ENCODE results near the gene SNX30. TPM values are rescaled to one million over a fixed set of nuclear protein-coding genes. Genes with fewer than 3 reads are reported as not detected.
A peak's percentile ranks its signal among the peaks of the same experiment; 100 is the strongest.

The SNX30 gene
- total and polyA plus RNA-seq, 3 experiments from 2014 or later, result 3.3 to 3.9 (median 3.7) TPM

DNA sequence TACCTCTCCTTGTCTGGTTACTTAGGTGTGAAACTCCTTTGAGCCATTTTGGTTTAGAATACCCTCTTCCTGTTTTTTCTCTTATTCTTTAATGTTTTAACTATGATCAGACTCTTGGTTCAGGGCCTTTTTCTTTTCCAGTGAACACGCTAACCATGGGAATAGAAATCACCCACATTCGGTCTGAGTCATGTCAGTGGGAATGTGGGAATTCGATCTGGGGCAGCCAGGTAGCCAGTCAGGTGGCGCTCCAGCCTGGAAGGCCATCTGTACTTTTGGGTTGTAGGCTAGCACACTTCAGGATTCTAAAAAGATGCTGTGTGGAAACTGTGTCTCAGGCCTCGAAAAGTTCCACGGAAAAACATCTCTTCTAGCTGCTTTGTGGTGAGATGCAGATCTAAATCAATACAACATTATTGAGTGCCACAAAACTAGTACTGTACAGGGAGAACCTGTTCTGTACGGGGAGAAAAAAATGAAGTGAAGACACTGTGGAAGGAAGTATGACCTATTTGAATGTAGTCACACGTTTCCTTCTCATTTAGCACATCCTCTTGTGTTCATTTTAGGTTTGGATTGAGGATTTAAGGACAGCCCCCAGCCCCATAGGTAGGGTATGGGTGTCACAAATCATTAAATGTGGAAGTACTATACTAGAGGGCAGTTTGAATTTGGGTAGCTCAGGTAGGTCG lies 36.4 kb downstream of the SNX30 start:
- Histone ChIP-seq H3K9me3 (ENCODE audit: low read length) (no peaks in the 10 kb centered on the region), H3K4me3 (ENCODE audit: low read length) (no peak overlapping the region), H3K27me3 (ENCODE audit: insufficient read depth, low read length, poor library complexity, severe bottlenecking) (no peaks in the 10 kb centered on the region), H3K4me1 (ENCODE audit: insufficient read depth, low read length) (peaks cover 3% of the 10 kb centered on the region), H3K27ac (ENCODE audit: low read depth, low read length) (no peak overlapping the region), H3K36me3 (ENCODE audit: insufficient read depth, low read length) (no peaks in the 10 kb centered on the region)
- Mint-ChIP-seq H3K27me3 (peaks cover 0 to 3% of the 10 kb centered on the region in 2 donors), H3K4me3 (peak overlapping the region in 2 of 7 donors; percentile 51 to 61), H3K36me3 (peaks cover 0 to 1% (median 0%) of the 10 kb centered on the region in 3 donors), H3K9me3 (no peaks in the 10 kb centered on the region), H3K4me1 (peaks cover 42 to 68% (median 58%) of the 10 kb centered on the region in 3 donors), H3K27ac (peak overlapping the region in 5 of 8 donors; percentile 53 to 80 (median 75))
- ChIA-PET POLR2A (no interaction called here), CTCF (interaction anchor here (1.1 to 1.4 kb wide), 2 partner anchors 38 to 343 kb away, joined by 3 read pairs; no protein-coding TSS in a partner anchor)
- no peak for DNase-seq

GRCh38 chr9:112787978-112788377 lies 37.4 kb downstream of the SNX30 start:
- Histone ChIP-seq H3K27me3 (ENCODE audit: insufficient read depth, low read length, poor library complexity, severe bottlenecking) (no peaks in the 10 kb centered on the region), H3K36me3 (ENCODE audit: insufficient read depth, low read length) (no peaks in the 10 kb centered on the region), H3K27ac (ENCODE audit: low read depth, low read length) (no peak overlapping the region), H3K9me3 (ENCODE audit: low read length) (no peaks in the 10 kb centered on the region), H3K4me3 (ENCODE audit: low read length) (no peak overlapping the region), H3K4me1 (ENCODE audit: insufficient read depth, low read length) (peaks cover 3% of the 10 kb centered on the region)
- Mint-ChIP-seq H3K9me3 (no peaks in the 10 kb centered on the region), H3K36me3 (no peaks in the 10 kb centered on the region), H3K27me3 (peaks cover 0 to 3% of the 10 kb centered on the region in 2 donors), H3K4me3 (no peak overlapping the region), H3K27ac (peak overlapping the region in 1 of 8 donors; percentile 76), H3K4me1 (peaks cover 38 to 62% (median 53%) of the 10 kb centered on the region in 3 donors)
- ChIA-PET CTCF (interaction anchor here (1.1 to 1.4 kb wide), 2 partner anchors 37 to 344 kb away, joined by 3 read pairs; no protein-coding TSS in a partner anchor), POLR2A (no interaction called here)
- no peak for DNase-seq

DNA sequence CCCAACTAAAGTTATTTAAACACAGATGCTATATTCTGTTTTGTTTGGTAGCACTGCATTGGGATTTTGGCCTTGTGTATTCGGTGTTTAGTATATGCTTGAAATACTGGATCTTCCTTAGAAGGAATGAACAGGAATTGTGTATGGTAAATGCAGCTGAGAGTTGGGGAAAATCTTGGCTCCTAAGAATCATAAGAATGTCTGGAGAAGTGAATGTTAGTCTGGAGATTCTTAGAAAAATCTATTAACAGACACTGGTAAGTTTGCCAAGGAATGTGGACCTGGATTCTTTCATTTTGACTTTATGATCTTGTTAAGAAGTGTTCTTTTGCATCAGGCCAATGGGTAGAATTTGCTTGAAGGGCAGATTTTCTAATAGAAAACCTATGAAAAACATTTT lies 38.9 kb downstream of the SNX30 start:
- Mint-ChIP-seq H3K27me3 (peaks cover 0 to 2% of the 10 kb centered on the region in 2 donors), H3K9me3 (no peaks in the 10 kb centered on the region), H3K4me1 (peaks cover 32 to 50% (median 46%) of the 10 kb centered on the region in 3 donors), H3K4me3 (no peak overlapping the region), H3K27ac (peak overlapping the region in 4 of 8 donors; percentile 0 to 64 (median 32)), H3K36me3 (no peaks in the 10 kb centered on the region)
- Histone ChIP-seq H3K27ac (ENCODE audit: low read depth, low read length) (no peak overlapping the region), H3K27me3 (ENCODE audit: insufficient read depth, low read length, poor library complexity, severe bottlenecking) (no peaks in the 10 kb centered on the region), H3K4me1 (ENCODE audit: insufficient read depth, low read length) (peaks cover 3% of the 10 kb centered on the region), H3K9me3 (ENCODE audit: low read length) (no peaks in the 10 kb centered on the region), H3K36me3 (ENCODE audit: insufficient read depth, low read length) (no peaks in the 10 kb centered on the region), H3K4me3 (ENCODE audit: low read length) (no peak overlapping the region)
- ChIA-PET CTCF (no interaction called here), POLR2A (no interaction called here)
- no peak for DNase-seq

DNA sequence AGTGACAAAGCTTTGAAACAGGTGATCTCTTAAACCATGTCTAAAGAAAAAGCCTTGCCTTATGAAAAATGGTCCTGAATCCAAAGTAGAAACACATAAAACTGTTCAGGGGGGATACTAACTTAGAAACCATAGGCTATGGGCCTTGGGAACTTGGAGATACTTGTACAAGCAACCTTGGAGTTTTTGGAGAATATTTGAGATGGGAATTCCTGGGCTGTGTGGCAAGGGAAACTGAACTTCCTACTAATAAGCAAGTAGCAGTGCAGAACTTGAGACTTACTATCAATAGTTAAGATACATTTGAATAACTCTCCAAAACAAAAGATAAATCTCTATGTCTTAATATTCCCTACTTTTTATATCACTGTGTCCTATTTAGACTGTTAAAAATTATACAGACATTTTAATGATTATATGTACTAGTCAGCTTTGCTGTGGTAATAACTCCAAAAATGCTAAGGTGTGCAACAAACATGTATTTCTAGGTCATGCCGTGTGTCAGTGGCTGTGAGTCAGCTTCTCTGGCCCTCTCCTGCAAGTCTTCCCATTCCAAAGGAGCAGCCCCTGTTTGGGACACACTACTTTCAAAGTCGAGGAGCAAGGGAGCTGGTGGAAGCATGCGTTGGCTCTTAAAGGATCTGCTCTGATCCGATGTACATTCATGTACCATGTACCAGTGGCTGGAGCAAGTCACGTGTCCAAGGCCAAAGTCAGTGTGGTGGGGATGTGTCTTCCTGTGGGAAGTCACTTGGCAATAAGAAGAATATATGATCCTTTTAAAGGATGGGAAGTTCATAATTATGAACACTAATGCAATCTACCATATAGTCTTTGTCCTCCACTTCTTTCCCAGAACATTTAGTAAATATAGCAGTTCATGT lies 39.6 kb downstream of the SNX30 start:
- H3K4me1 Mint-ChIP-seq, result peaks cover 32 to 45% (median 42%) of the 10 kb centered on the region in 3 donors
- POLR2A ChIA-PET, result no interaction called here

GRCh38 chr9:112792670-112793069 lies 42.1 kb downstream of the SNX30 start:
- Mint-ChIP-seq H3K4me1 (peaks cover 21 to 40% (median 39%) of the 10 kb centered on the region in 3 donors), H3K27ac (peak overlapping the region in 3 of 8 donors; percentile 69 to 71 (median 71)), H3K27me3 (peaks cover 0 to 2% of the 10 kb centered on the region in 2 donors), H3K36me3 (no peaks in the 10 kb centered on the region), H3K9me3 (no peaks in the 10 kb centered on the region), H3K4me3 (no peak overlapping the region)
- Histone ChIP-seq H3K4me1 (ENCODE audit: insufficient read depth, low read length) (no peaks in the 10 kb centered on the region), H3K36me3 (ENCODE audit: insufficient read depth, low read length) (no peaks in the 10 kb centered on the region), H3K27ac (ENCODE audit: low read depth, low read length) (no peak overlapping the region), H3K27me3 (ENCODE audit: insufficient read depth, low read length, poor library complexity, severe bottlenecking) (no peaks in the 10 kb centered on the region), H3K4me3 (ENCODE audit: low read length) (no peak overlapping the region), H3K9me3 (ENCODE audit: low read length) (no peaks in the 10 kb centered on the region)
- ChIA-PET CTCF (interaction anchor here (0.6 to 2.3 kb wide), 22 partner anchors 9 to 1197 kb away, joined by 3 to 22 read pairs (median 4); partner anchors contain the start of genes INIP, KIAA1958 and SNX30), POLR2A (no interaction called here)
- DNase-seq, result no peak

More for the DNA sequence above, 39.6 kb downstream of the SNX30 start:
- Mint-ChIP-seq H3K9me3 (no peaks in the 10 kb centered on the region), H3K36me3 (no peaks in the 10 kb centered on the region), H3K27me3 (peaks cover 0 to 2% of the 10 kb centered on the region in 2 donors), H3K4me3 (no peak overlapping the region), H3K27ac (peak overlapping the region in 5 of 8 donors; percentile 0 to 64 (median 24))
- peaks cover 3% of the 10 kb centered on the region for H3K4me1 ChIP-seq (ENCODE audit: insufficient read depth, low read length)
- H3K27ac ChIP-seq (ENCODE audit: low read depth, low read length), result no peak overlapping the region
- no peaks in the 10 kb centered on the region for H3K36me3 ChIP-seq (ENCODE audit: insufficient read depth, low read length)
- no peak overlapping the region for H3K4me3 ChIP-seq (ENCODE audit: low read length)
- H3K9me3 ChIP-seq (ENCODE audit: low read length), result no peaks in the 10 kb centered on the region
- H3K27me3 ChIP-seq (ENCODE audit: insufficient read depth, low read length, poor library complexity, severe bottlenecking), result no peaks in the 10 kb centered on the region
- no peak for DNase-seq
- CTCF ChIA-PET, result no interaction called here

- Mint-ChIP-seq H3K27ac (peak overlapping the region in 2 of 8 donors; percentile 24 to 71), H3K27me3 (peaks cover 0 to 2% of the 10 kb centered on the region in 2 donors), H3K9me3 (no peaks in the 10 kb centered on the region), H3K4me1 (peaks cover 18 to 39% (median 35%) of the 10 kb centered on the region in 3 donors), H3K4me3 (no peak overlapping the region), H3K36me3 (no peaks in the 10 kb centered on the region)
- Histone ChIP-seq H3K27me3 (ENCODE audit: insufficient read depth, low read length, poor library complexity, severe bottlenecking) (no peaks in the 10 kb centered on the region), H3K36me3 (ENCODE audit: insufficient read depth, low read length) (no peaks in the 10 kb centered on the region), H3K4me3 (ENCODE audit: low read length) (no peak overlapping the region), H3K9me3 (ENCODE audit: low read length) (no peaks in the 10 kb centered on the region), H3K4me1 (ENCODE audit: insufficient read depth, low read length) (no peaks in the 10 kb centered on the region), H3K27ac (ENCODE audit: low read depth, low read length) (no peak overlapping the region)
- POLR2A ChIA-PET, result no interaction called here
- peak; percentile 68 to 87 (median 70) for DNase-seq
- CTCF ChIA-PET, result interaction anchor here (0.6 to 2.3 kb wide), 22 partner anchors 9 to 1197 kb away, joined by 3 to 22 read pairs (median 4); partner anchors contain the start of genes INIP, KIAA1958 and SNX30
Observed at GRCh38 chr9:112793213-112793810, 42.8 kb downstream of the SNX30 start.

DNA sequence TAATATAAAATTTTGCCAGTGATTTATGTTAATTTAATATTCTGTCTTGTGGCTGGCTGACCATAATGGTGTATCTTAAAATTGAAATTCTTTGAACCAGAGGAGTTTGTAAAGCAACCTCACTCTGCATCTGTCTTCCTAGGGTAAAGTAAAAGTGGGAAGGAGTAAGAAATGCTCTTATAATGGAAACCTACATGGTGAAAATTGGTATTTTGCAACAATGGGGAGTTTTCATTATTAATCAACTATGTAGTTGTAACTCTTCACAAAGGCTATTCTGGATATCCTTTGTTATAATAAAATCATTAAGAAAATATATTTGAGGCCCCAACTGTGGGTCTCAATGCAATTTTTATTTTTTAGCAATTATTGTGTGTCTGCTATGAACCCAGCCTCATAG lies 44.2 kb downstream of the SNX30 start:
- H3K27me3 Mint-ChIP-seq, result peaks cover 0 to 2% of the 10 kb centered on the region in 2 donors
- peaks cover 8 to 30% (median 22%) of the 10 kb centered on the region in 3 donors for H3K4me1 Mint-ChIP-seq
- no peak overlapping the region for H3K27ac ChIP-seq (ENCODE audit: low read depth, low read length)
- CTCF ChIA-PET, result no interaction called here
- no peaks in the 10 kb centered on the region for H3K9me3 ChIP-seq (ENCODE audit: low read length)
- POLR2A ChIA-PET, result no interaction called here
- H3K4me1 ChIP-seq (ENCODE audit: insufficient read depth, low read length), result no peaks in the 10 kb centered on the region
- no peaks in the 10 kb centered on the region for H3K36me3 Mint-ChIP-seq
- DNase-seq, result no peak
- H3K36me3 ChIP-seq (ENCODE audit: insufficient read depth, low read length), result no peaks in the 10 kb centered on the region
- H3K27ac Mint-ChIP-seq, result no peak overlapping the region
- no peaks in the 10 kb centered on the region for H3K27me3 ChIP-seq (ENCODE audit: insufficient read depth, low read length, poor library complexity, severe bottlenecking)
- H3K4me3 ChIP-seq (ENCODE audit: low read length), result no peak overlapping the region
- H3K4me3 Mint-ChIP-seq, result no peak overlapping the region
- H3K9me3 Mint-ChIP-seq, result no peaks in the 10 kb centered on the region

Measured in CD8-positive, alpha-beta memory T cell (primary cell).